DOHH2 (cell line): ENCODE data around the gene ITPK1.

Source experiments
- H3F3A ChIP-seq: fragments of 200-600 bp; sonication (generic), shearing (Covaris generic); 2 replicates; pipeline ENCODE4 v1.6.0; 2016; ENCODE audit warnings: antibody characterized with exemption, mild to moderate bottlenecking; ENCODE audit not compliant: control insufficient read depth, insufficient read depth
- H3K27ac ChIP-seq: fragments of 200-600 bp; sonication (generic); 2 replicates; pipeline ENCODE4 v1.5.1; 2014; ENCODE audit warnings: low read depth, mild to moderate bottlenecking, low read length, moderate library complexity
- H3K27me3 ChIP-seq: fragments of 200-600 bp; sonication (generic); 2 replicates; pipeline ENCODE4 v1.6.1; 2014; ENCODE audit warnings: mild to moderate bottlenecking, low read length, mixed read lengths; ENCODE audit not compliant: control insufficient read depth
- H3K36me3 ChIP-seq: fragments of 200-600 bp; sonication (generic); 2 replicates; pipeline ENCODE4 v1.6.1; 2014; ENCODE audit warnings: mild to moderate bottlenecking, low read length, moderate library complexity, mixed read lengths; ENCODE audit not compliant: control insufficient read depth
- H3K4me1 ChIP-seq: fragments of 200-600 bp; sonication (generic); 2 replicates; pipeline ENCODE4 v1.6.1; 2014; ENCODE audit warnings: mild to moderate bottlenecking, low read length, mixed read lengths; ENCODE audit not compliant: control insufficient read depth
- H3K4me2 ChIP-seq: fragments of 200-600 bp; sonication (generic); 2 replicates; pipeline ENCODE4 v1.6.0; 2014; ENCODE audit warnings: mild to moderate bottlenecking, low read length, moderate library complexity
- H3K4me3 ChIP-seq: fragments of 200-600 bp; sonication (generic); 2 replicates; pipeline ENCODE4 v1.5.1; 2014; ENCODE audit warnings: mild to moderate bottlenecking, low read length, mixed read lengths
- H3K79me2 ChIP-seq: fragments of 200-600 bp; sonication (generic); 2 replicates; pipeline ENCODE4 v1.6.1; 2014; ENCODE audit warnings: mild to moderate bottlenecking, low read length, mixed read lengths; ENCODE audit not compliant: control insufficient read depth
- H3K9me2 ChIP-seq: fragments of 200-600 bp; sonication (generic); replicated peaks from 2 replicates; pipeline ENCODE4 v1.6.1; 2014; ENCODE audit warnings: mild to moderate bottlenecking, low read length, mixed read lengths; ENCODE audit not compliant: control insufficient read depth
- H3K9me3 ChIP-seq: fragments of 200-600 bp; sonication (generic); 2 replicates; pipeline ENCODE4 v1.6.1; 2014; ENCODE audit warnings: antibody characterized with exemption, low read length, mixed read lengths; ENCODE audit not compliant: control insufficient read depth, insufficient read depth
- H4K20me1 ChIP-seq: fragments of 200-600 bp; sonication (generic); 2 replicates; pipeline ENCODE4 v1.6.0; 2014; ENCODE audit warnings: low read depth, mild to moderate bottlenecking, antibody characterized with exemption, low read length, moderate library complexity; ENCODE audit not compliant: control insufficient read depth, insufficient read depth
- CTCF ChIP-seq: fragments of 200-600 bp; sonication (generic); IDR thresholded peaks from one replicate; pipeline ENCODE4 v1.5.1; 2014; ENCODE audit warnings: antibody characterized with exemption, mild to moderate bottlenecking, low read depth, low read length; ENCODE audit not compliant: poor library complexity, severe bottlenecking
- EZH2phosphoT487 ChIP-seq: fragments of 200-600 bp; sonication (generic); IDR thresholded peaks from 2 replicates; pipeline ENCODE4 v1.6.1; 2017; ENCODE audit warnings: borderline replicate concordance, mild to moderate bottlenecking, antibody characterized with exemption, low read length, moderate library complexity, mixed read lengths

The ITPK1 gene

GRCh38 chr14:93019367-93019843 lies 96.3 kb downstream of the ITPK1 start:
- H3F3A ChIP-seq, result no peaks in the 10 kb centered on the region
- no peaks in the 10 kb centered on the region for H3K9me3 ChIP-seq
- no peak overlapping the region for H3K27ac ChIP-seq
- no peak for TF ChIP-seq CTCF
- no peak for TF ChIP-seq EZH2phosphoT487
- H4K20me1 ChIP-seq, result no peaks in the 10 kb centered on the region
- H3K36me3 ChIP-seq, result no peaks in the 10 kb centered on the region
- no peaks in the 10 kb centered on the region for H3K9me2 ChIP-seq
- no peaks in the 10 kb centered on the region for H3K79me2 ChIP-seq
- H3K4me1 ChIP-seq, result no peaks in the 10 kb centered on the region
- H3K27me3 ChIP-seq, result no peaks in the 10 kb centered on the region
- no peak overlapping the region for H3K4me2 ChIP-seq
- H3K4me3 ChIP-seq, result no peak overlapping the region

GRCh38 chr14:93018366-93018765 lies 97.4 kb downstream of the ITPK1 start:
- Histone ChIP-seq H3K4me1 (no peaks in the 10 kb centered on the region), H3K4me3 (no peak overlapping the region), H3K27me3 (no peaks in the 10 kb centered on the region), H3K36me3 (no peaks in the 10 kb centered on the region), H3K27ac (no peak overlapping the region), H3K9me3 (no peaks in the 10 kb centered on the region), H3K9me2 (no peaks in the 10 kb centered on the region), H3K4me2 (no peak overlapping the region), H4K20me1 (no peaks in the 10 kb centered on the region), H3K79me2 (no peaks in the 10 kb centered on the region), H3F3A (no peaks in the 10 kb centered on the region)
- no peak for TF ChIP-seq CTCF
- no peak for TF ChIP-seq EZH2phosphoT487

GRCh38 chr14:93017898-93018297 lies 97.8 kb downstream of the ITPK1 start:
- Histone ChIP-seq H3K4me2 (no peak overlapping the region), H3K27ac (no peak overlapping the region), H4K20me1 (no peaks in the 10 kb centered on the region), H3K9me2 (no peaks in the 10 kb centered on the region), H3K36me3 (no peaks in the 10 kb centered on the region), H3F3A (no peaks in the 10 kb centered on the region), H3K79me2 (no peaks in the 10 kb centered on the region), H3K4me1 (no peaks in the 10 kb centered on the region), H3K9me3 (no peaks in the 10 kb centered on the region), H3K4me3 (no peak overlapping the region), H3K27me3 (no peaks in the 10 kb centered on the region)
- TF ChIP-seq EZH2phosphoT487 (no peak), CTCF (no peak)

GRCh38 chr14:93017301-93017797 lies 98.4 kb downstream of the ITPK1 start:
- Histone ChIP-seq H3K4me1 (no peaks in the 10 kb centered on the region), H3K9me3 (no peaks in the 10 kb centered on the region), H3K9me2 (no peaks in the 10 kb centered on the region), H3K79me2 (no peaks in the 10 kb centered on the region), H3K27me3 (no peaks in the 10 kb centered on the region), H4K20me1 (no peaks in the 10 kb centered on the region), H3K36me3 (no peaks in the 10 kb centered on the region), H3F3A (no peaks in the 10 kb centered on the region), H3K4me3 (no peak overlapping the region), H3K4me2 (no peak overlapping the region), H3K27ac (no peak overlapping the region)
- no peak for TF ChIP-seq CTCF
- no peak for TF ChIP-seq EZH2phosphoT487
